ENCODE measurements around the gene DIDO1. TPM values are rescaled to one million over a fixed set of nuclear protein-coding genes. Genes with fewer than 3 reads are reported as not detected.

Gene DIDO1
- total and polyA plus RNA-seq, 9 of the 15 experiments (the other 6 are each of a cell fraction or from before 2014, with no cell fraction given) = 4.4 to 46.8 (median 31.2) TPM

- TF ChIP-seq E2F3 (CRISPR knock-in tag; IDR thresholded peaks at IDR 0.05) (no peak), ZNF79 (CRISPR knock-in tag; IDR thresholded peaks at IDR 0.05; ENCODE audit: low read depth) (no peak), ZBTB43 (CRISPR knock-in tag; IDR thresholded peaks at IDR 0.05) (no peak), RCOR1 (IDR thresholded peaks at IDR 0.05; ENCODE audit: borderline replicate concordance in 1 of 2, low read depth in 2 of 2, low read length in 2 of 2) (peak in 1 of 2 experiments; percentile 19; a peak in 1 of 4 replicates), HCFC1 (IDR thresholded peaks at IDR 0.05; ENCODE audit: low read depth, low read length) (no peak), RB1 (IDR thresholded peaks at IDR 0.05; ENCODE audit: low read depth) (no peak), PATZ1 (CRISPR knock-in tag; IDR thresholded peaks at IDR 0.05; ENCODE audit: borderline replicate concordance) (no peak), PHB2 (IDR thresholded peaks at IDR 0.05; ENCODE audit: low read depth) (no peak), HDAC6 (IDR thresholded peaks at IDR 0.05; ENCODE audit: low read depth, low read length) (no peak), ZNF280A (IDR thresholded peaks at IDR 0.05; ENCODE audit: low read depth, partially characterized antibody) (no peak), ZBTB12 (CRISPR knock-in tag; IDR thresholded peaks at IDR 0.05) (no peak), TGIF2 (CRISPR knock-in tag; IDR thresholded peaks at IDR 0.05) (no peak), IRF1 (CRISPR knock-in tag; IDR thresholded peaks at IDR 0.05; ENCODE audit: borderline replicate concordance) (no peak), ATF6 (CRISPR knock-in tag; IDR thresholded peaks at IDR 0.05) (no peak), ZFP36 (IDR thresholded peaks at IDR 0.05; ENCODE audit: low read depth, low read length, partially characterized antibody) (no peak), SMAD3 (CRISPR knock-in tag; conservative IDR thresholded peaks at IDR 0.05) (no peak), TBP (optimal IDR thresholded peaks at IDR 0.05; ENCODE audit: low read depth, low read length) (no peak), NCOA6 (IDR thresholded peaks at IDR 0.05) (no peak), ZNF253 (CRISPR knock-in tag; conservative IDR thresholded peaks at IDR 0.05) (no peak)
These were observed 26.1 kb downstream of the DIDO1 start (continued) for GRCh38 chr20:62900052-62900691.

Measured in K562 (cell line).